ENCODE measurements around the gene GHRL.

DNA sequence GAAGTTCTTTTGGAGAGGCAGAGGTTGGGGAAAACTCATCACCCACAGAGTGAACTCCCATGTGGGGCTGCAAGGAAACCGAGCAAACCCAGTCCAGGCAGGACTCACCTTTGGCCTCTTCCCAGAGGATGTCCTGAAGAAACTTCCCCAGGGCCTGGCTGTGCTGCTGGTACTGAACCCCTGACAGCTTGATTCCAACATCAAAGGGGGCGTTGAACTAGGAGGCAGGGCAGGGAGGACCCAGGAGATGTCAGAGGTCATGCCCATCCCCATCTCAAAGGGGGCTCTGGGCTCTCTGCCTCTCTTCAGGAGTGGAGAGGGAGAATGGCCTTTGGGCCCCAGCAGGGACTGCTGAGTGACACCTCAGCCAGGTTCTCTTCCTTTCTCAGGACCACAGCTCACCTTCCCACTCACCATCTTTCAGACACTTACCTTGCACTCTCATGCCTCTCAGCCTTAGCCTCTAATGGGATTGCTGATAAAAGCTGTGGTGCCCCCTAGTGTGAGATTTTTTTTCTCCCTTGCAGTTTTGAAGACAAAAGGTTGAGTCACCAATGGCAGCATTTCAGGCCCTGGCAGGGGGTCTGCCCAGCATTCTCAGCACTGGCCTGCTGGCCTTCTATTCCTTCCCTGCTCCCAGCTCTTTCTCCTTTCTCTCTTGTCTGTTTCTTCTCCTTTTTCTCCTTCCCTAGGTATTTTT is 6.0 kb downstream of the GHRL start:
- TF ChIP-seq POLR2A (IDR thresholded peaks at IDR 0.05; ENCODE audit: borderline replicate concordance, extremely low read depth, insufficient read depth, insufficient read length) = no peak
- TF ChIP-seq SP1 (IDR thresholded peaks at IDR 0.05; ENCODE audit: low read depth) = no peak
- TF ChIP-seq EZH2 (IDR thresholded peaks at IDR 0.05) = no peak
- TF ChIP-seq CTCF (IDR thresholded peaks at IDR 0.05 in 2 of 3, conservative IDR thresholded peaks at IDR 0.05 in 1 of 3; ENCODE audit: borderline replicate concordance in 1 of 3, insufficient read depth in 1 of 3, low read depth in 2 of 3, low read length in 2 of 3) = peak; percentile 68 to 69 (median 69)
- TF ChIP-seq EZH2phosphoT487 (IDR thresholded peaks at IDR 0.05; ENCODE audit: borderline replicate concordance) = no peak

Measured in HCT116 (cell line).